AG08395 (cell line): ENCODE results near the gene DRGX.
A peak's percentile ranks its signal among the peaks of the same experiment; 100 is the strongest.

Experiments
- DNase-seq: peaks from one replicate; pipeline ENCODE4 v3.0.0; 2012; ENCODE audit warnings: mixed read lengths, low spot score

The DRGX gene

DNA sequence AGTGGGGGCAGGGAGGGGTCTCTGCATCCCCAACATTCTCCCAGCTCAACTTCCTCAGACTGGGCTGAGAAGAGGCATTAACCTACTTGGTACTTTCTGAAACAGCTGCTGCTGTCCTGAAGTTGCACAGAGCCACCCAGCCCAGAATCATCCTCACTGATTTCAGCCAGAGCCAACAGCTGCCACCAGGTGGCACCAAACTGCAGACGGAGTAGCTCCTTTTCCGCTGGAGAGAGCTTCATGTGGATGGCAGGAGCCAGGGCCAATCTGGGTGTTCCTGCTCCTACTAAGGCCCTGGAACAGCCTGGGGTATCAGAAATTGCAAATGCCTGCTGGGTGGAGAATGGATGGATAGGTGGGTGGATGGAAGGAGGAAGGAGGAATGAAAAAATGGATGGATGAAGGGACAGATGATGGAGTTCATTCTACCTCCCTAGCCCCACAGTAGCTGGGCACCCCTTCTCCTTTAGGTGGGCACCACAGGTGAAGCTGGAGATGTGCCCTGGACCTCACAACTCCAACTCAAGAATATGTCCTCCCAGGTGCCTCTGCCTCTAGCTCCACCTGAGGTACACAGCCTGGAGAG, 11.8 kb upstream of the DRGX start:
- DNase-seq: peak; percentile 89

DNA sequence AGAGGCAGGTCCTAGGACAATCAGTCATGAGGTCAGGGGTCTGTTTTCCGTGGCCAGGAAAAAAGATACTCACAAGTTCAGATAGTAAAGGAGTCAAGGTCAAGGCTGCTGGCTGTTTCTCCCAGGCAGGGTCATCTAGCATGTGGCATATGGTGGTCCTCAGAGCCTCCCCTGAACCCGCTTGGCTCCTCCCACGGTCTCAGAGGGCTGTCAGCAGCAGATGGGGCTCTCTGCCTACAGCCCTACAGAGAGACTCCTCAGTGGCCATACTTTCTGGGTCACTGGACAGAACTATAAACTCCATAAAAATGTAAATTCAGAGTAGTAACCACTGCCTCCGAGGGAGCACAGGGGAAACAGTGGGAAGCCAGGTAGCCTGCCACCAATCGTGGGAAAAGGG, 11.3 kb upstream of the DRGX start:
- no peak for DNase-seq

DNA sequence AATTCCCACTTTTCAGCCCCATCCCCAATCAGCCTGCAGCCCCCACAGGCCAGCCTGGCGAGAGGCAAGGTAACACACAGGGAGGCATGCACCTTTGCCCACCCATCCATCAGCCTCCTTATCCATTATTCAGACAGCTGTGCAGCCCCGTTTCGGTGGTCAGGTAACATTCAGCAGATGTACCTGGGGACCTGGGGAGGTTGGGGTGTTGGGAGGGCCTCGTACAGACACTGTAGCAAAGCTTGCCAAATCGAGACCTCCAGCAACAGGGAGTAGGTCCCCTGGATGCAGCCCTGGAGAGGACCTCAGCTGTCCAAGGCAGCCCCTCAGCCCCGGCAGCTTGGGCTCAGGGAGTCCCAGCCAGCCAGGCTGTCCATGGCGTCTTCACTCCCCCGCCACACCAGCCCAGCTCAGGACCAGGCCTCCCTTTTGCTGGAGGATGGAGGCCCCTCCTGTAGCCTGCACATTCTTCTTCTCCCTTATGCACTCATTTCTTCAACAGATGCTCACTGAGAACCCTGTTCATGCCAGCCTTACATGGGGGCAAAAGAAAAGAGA, 8.5 kb upstream of the DRGX start:
- no peak for DNase-seq

DNA sequence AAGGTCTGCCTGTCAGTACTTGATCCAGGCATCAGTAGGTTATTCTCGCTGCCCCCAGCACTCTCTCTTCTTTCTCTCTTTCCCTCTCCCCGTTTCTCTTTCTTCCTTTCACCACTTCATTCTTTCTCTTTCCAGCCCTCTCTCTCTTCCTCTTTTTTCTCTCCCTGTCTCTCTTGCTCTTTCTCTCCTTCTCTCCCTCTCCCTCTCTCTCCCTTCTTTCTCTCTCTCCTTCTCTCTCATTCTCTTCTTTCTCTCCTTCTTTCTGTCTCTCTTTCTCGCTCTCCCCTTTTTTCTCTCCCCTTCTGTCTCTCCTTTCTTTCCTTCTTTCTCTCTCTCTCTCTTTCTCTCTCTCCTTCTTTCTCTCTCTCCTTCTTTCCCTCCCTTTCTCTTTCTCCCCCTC, 7.5 kb upstream of the DRGX start:
- no peak for DNase-seq

DNA sequence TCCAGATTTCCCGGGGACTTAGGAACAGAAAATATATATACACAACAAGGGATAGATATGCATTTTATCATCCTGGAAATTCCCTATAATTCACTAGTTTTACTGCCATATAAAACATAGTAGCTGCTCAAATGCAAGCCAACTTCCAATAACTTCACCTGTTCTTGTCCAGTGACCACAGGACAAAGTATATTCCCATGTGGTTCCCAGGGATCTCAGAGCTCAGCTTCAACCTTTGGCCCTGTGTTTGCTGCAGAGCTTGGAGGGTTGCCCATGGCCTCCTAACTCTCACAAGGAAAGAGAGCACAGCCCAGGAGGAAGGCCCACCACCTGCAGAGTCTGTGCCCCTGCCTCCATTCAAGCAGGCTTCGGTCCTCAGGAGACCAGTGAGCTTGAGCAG, 4.5 kb upstream of the DRGX start:
- DNase-seq: no peak

DNA sequence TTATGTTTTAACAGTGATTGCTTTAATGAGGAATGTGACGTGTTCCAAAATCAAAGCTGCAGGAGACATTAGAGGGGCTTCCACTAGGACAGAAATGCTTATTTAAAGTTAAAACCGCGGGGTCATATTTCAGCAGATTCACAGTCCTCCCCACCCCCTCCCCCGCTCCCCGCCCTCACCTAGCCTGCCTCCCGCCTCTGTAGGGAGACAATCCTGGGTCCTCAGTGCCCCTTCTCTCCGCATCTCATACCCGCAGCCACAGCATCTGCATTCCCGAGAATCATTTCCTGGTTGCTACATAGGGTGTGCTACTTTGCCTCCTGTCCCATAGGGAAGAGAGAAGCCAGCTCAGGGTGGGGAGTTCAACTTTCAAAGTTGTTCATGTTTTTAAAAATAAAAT, 3.1 kb upstream of the DRGX start:
- no peak for DNase-seq

DNA sequence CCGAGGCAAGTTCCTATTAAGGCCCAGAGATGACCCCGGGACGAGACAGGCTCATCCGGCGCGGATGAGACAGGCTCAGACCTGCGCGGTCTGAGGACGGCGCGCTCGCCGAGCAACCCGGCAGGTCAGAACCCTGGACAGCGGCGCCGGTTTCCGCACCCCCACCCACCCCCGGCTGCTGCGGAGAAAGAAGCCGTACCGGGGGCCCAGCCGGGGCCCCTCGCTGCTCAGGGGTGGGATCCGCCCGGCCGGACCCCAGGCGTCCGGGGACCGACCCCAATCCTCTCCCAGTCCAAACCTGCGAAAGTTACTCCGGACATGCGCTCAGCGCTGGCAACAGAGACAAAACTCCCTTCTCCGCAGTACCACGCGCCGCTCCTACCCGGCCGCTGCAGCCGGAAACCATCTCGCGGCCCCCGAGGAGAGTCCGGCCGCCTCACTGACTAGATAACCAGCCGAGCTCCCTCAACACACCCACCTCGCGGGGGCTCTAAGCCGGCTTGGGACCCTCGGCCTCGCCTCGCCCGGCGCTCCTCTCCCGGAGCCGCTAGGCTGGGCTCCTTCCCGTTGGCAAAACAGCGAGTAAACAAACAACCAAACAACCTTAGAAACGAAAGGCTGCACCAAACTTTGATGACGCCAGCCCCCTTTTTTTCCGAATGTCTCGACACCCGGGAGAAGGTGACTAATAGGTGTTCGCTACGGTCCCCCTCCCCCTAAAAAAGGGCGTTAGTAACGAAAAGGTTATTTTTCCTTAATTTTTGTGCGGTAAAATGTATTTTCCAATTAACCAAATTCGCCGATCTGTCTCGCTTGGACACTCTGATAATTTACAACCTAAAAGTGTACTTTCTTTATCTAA, 2.3 kb upstream of the DRGX start:
- DNase-seq: peak; percentile 79

DNA sequence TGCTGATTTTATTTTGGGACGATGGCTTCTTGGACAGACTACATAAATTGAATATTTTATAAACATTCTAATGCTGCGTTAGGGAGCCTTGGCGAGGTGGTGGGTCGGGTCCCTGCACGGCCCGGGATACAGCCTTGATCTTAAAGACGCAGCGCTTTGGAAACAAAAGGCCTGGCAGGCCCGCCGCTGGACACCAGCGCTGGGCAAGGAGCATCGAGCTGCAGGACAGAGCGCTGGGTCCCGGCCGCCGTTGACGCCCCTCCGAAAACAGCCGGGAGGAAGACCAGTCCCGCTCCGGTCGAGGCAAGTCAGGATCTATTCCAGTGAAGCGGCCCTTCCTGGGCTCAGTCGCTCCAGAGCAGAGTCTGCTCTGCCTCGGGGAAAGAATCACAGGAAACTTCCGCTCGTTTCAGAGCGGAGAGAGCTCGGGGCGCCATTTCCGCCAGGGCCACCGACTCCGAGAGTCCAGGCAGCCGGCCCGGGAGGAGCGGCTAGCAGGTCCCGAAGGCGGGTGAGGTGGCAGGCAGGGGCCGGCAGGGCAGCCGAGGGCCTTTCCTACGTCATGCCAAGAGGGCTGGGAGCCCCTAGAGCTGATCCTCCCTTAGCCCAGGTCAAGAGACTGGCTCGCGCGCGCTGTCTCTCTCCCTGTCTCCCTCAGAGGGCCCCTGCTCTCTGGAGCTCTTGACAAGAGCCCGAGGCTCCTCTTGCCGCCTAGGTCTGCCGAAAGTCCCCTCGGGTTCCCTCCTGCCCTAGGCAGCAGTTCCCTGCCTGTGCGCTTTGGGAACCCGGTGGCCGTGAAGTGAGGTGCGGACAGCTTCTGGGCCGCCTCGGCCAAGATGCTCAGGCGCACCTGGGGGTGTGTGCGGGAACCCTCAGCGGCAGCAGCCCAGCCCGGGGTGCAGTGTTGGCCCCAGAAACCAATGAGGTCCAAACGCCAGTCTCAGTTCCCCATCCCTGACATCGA, 1.4 kb upstream of the DRGX start:
- DNase-seq: no peak

GRCh38 chr10:49396666-49396999, 744 bp upstream of the DRGX start:
- DNase-seq: no peak

- DNase-seq: no peak
These were observed 752 bp downstream of the DRGX start for GRCh38 chr10:49394933-49395740.

DNA sequence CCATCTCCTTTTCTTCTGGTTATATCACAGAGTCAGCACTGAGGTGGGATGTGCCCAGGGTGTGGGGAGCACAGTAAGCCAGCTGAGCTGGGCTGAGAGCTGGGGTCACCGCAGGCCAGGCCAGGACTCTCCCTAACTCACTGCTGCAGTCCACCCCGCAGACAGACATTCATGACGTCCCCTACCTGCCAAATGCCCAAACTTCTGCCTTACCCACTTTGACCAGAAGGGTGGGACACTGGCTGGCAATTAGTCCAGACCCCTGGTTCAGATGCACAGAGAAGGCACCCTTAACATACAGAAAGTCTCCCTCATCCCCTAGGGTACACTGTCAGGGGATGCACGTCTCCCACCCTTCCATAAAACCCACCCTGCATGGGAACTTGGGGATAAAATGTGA, 2.1 kb downstream of the DRGX start:
- no peak for DNase-seq

GRCh38 chr10:49393301-49393700, 2.6 kb downstream of the DRGX start:
- DNase-seq: no peak

DNA sequence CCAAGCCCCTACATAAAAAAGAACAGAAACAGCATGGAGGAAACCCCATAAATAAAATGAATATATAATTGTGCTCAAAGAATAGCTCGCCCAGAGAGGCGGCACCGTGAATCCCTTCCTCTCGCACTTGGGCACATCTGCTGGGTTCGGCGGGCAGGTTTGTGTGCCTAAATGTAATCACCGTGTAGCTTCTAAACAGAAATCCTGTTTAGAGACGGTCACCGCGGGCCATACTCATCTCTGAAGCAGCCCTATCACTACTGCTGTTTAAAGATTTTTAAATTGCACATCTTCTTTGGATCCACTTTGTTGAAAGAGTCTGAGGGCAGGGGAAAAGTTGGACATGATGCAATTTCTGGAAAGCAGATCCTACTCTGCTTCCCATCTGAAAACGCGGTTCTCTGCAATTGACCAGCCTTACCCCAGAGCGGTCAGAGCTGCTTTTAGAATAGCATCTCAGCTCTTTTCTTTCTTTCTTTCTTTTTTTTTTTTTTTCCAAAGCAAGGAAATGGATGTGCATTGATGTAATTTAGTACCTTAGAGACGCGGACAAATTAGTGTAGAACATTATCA, 6.4 kb downstream of the DRGX start:
- no peak for DNase-seq

DNA sequence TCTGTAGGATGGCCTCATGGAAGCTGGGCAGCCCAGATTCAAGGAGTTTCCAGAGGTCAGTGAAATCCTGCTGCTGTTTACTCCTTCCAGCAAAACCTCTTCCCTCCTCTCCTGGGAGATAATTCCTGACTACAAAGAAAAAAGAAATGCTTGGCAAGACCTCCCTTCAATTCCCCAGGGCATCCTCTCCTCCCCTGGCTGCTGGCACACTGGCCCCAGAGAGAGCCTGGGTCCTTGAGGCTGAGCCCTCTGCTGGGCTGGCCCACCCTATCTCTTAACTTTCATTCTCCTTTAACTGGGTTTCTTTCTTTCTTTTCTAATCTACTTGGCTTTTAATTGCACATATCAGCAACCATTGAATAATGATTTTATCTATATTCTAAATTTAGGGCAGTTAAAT, 7.7 kb downstream of the DRGX start:
- DNase-seq: no peak

DNA sequence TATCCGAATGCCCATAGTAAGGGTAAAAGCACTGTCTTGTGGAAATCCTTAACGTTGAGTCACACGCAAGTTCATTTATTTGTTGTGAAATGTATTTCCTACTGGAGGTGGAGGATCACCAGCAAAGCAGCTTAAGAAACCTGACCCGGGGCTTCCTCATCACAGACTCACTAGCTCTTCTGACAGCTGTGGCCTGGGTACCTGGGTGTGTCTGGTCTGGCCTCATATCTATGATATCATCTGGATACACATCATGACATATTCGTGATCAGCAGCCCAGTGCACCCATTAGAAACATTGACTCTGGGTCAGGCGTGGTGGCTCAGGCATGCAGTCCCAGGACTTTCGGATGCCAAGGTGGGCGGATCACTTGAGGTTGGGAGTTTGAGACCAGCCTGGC, 8.8 kb downstream of the DRGX start:
- DNase-seq: peak; percentile 47

DNA sequence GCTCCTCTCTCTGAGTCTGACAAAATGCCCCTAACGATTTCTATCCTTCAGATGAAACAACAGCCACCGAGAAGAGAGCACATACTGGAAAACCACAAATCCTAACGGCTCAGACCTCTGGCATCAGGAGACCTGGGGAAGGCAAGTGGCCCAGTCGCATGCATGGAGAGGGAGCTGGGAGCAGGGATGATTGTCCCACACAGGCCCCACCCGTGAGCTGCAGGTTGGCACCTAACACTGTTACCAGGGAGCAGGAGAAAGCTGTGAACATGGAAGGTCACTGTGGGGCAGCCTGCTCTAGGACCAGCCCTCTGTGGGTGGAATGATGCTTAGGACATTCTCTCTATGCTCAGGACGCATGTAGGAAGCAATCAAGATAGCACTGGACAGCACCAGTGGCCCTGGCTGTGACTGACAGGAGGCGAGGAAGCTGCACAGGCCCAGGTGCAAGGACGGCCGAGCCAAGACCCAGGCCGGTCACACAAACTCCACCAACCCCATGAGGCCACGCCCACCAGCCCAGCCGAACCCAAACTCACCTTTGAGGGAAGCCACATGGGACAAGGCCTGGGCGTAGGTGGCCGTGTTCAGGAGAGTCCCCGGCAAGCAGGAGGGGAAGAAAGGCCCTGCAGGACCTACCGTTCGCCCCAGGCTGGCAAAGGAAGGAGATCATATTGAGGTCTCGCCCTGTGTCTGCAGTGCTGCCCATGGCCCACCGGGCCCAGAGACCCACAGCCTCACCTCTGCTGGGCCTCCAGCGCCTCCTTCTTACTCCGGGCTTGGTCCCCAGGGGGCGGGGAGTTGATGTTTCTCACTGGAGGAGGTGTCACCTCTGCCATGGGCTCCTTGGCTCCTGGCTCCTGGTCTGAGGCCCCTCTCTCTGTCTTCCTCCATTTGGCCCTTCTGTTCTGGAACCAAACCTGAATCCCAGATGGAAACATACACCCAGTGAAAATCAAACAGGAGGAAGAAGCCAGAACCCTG, 9.7 kb downstream of the DRGX start:
- DNase-seq: no peak

- no peak for DNase-seq
These were observed 11.5 kb downstream of the DRGX start for GRCh38 chr10:49384268-49384953.

DNA sequence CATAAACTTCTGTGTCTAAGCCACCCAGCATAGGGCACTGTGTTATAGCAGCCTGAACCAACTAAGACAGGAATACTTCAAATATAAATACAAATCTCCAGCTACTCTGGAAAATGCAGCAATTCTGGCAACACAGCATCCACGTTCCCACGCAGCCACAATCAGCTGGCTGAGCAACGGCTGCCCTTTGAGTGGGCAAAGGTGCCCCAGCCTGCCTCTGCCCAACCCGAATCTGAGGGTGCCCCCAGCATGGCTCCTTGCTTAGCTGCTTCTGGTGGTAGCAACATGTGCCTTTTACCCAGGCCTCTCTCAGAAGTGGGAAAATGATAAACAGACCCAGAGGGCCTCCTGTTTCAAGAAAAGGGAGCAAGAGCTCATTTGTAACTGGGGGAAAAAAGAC, 12.0 kb downstream of the DRGX start:
- DNase-seq: no peak

GRCh38 chr10:49382826-49383225, 13.1 kb downstream of the DRGX start:
- DNase-seq: no peak
